Astrocyte of the spinal cord (primary cell): Measurements from ENCODE around the gene ANKRD28.

Experiments used
- DNase-seq: peaks from one replicate; pipeline ENCODE4 v3.0.0; 2011; ENCODE audit warnings: low read depth, low spot score
- H3K4me3 ChIP-seq: 2 replicates; pipeline ENCODE4 v1.5.1; 2011; ENCODE audit warnings: low read depth, mild to moderate bottlenecking, low read length, moderate library complexity
- in situ Hi-C: cut with HindIII; loops from 2 replicates; pipeline ENCODE4 v1.10.0; 2017; ENCODE audit warnings: low sequenced_read_pairs
- TF ChIP-seq, protein P1 (sequence below): IDR thresholded peaks from 2 replicates; pipeline ENCODE4 v1.5.1; 2012; ENCODE audit warnings: low read depth, mild to moderate bottlenecking, low read length, inconsistent platforms

ANKRD28 gene

DNA sequence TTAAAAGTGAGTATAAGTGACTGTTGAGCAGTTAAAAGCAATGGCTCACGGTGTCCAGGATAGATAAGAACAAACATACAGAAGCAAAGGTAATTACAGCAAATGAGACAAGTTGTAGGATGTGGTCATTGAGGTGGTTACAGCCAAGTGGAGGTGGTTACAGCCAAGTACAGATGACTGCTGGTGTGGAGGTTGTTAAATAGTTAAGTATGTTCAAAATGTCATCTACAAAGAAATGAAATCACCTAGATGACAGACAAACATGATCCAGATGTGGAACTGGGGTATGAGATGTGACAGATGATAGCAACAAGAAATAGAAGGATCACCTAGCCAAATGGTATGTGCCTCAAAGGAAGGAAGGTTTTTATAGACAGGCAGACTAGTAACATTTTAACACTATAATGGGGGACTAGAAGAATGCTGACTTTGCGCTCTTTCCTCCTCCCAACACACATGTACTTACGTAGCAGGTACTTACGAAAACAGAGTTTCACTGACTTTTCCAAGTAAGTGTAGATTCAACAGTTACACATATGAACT lies 6.8 kb upstream of the ANKRD28 start:
- H3K4me3 ChIP-seq: no peak overlapping the region
- TF ChIP-seq, protein P1, sequence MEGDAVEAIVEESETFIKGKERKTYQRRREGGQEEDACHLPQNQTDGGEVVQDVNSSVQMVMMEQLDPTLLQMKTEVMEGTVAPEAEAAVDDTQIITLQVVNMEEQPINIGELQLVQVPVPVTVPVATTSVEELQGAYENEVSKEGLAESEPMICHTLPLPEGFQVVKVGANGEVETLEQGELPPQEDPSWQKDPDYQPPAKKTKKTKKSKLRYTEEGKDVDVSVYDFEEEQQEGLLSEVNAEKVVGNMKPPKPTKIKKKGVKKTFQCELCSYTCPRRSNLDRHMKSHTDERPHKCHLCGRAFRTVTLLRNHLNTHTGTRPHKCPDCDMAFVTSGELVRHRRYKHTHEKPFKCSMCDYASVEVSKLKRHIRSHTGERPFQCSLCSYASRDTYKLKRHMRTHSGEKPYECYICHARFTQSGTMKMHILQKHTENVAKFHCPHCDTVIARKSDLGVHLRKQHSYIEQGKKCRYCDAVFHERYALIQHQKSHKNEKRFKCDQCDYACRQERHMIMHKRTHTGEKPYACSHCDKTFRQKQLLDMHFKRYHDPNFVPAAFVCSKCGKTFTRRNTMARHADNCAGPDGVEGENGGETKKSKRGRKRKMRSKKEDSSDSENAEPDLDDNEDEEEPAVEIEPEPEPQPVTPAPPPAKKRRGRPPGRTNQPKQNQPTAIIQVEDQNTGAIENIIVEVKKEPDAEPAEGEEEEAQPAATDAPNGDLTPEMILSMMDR: no peak
- DNase-seq: no peak
- in situ Hi-C loops: no loop called here

DNA sequence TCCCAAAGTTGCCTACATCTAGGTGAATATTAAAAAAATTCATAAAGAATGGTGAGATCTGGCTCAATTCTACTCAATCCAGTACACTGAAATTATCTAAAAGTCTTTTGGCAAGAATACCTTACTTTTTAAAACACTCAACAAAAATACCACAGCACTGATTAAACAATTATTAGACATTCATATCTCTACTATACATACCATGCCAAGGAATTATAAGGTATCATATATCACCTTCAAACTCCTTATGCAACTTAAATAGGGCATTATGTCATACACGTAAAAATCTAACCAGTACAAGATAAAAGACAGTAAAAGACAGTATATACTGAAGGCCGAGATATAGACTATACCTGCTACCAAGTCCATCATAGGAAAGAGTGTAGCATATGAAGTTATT lies 6.1 kb upstream of the ANKRD28 start:
- in situ Hi-C loops: no loop called here
- H3K4me3 ChIP-seq: no peak overlapping the region
- TF ChIP-seq, protein P1: no peak
- no peak for DNase-seq

DNA sequence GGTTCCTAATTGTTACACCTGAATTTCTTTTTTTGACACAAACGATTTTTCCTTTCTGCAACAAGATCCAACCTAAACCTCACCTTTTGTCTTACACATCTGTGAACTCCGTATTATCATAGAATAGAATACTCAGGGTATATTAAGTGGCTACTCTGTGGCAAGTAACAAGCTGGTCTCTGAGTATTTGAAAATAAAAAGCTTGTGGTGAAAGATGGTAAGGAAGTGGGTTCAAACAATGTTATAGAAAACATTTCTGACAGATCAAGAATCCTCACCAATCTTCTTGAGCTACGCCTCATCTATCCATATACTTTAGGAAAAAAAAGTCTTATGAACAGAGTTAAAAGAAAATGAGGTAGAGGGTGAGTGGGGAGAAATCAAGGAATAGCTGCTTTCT lies 3.5 kb upstream of the ANKRD28 start:
- TF ChIP-seq, protein P1: no peak
- H3K4me3 ChIP-seq: no peak overlapping the region
- DNase-seq: no peak
- in situ Hi-C loops: no loop called here

DNA sequence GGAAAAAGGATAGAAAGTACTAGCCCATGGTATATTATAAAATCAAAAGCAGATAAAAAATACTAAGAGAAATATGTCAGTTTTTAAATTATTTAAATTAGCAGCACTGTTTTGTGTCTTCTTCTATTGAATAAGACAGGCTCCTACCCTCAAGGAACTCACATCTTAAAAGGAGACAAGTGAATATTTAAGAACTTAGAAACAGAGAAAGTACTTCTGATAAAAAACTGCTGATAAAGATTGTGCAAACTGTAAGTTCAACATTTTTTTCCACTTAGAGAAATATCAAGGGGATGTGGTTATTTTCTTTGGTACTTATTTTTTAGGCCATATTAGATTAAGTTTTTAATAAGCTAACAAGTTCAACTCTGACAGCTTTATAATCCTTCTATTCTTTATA lies 3.0 kb upstream of the ANKRD28 start:
- TF ChIP-seq, protein P1: no peak
- in situ Hi-C loops: no loop called here
- H3K4me3 ChIP-seq: no peak overlapping the region
- no peak for DNase-seq

DNA sequence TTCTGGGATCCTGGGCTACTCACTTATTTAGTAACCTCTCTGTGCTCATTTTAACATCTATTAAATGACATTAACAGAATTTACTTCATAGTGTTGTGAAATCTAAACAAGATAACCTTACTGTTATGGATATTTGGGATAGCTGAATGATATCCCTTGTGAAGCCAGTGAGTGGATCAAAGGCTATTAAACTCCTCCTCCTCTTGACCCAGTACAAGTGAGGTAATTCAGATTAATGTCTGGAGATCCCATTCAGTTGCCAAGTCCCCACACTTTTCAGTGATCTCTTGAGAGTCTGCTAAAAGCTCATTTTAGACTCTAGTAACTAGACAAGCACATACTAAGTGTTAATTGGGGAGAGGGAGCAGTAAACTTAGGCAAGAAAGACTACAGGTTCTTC lies 2.5 kb upstream of the ANKRD28 start:
- in situ Hi-C loops: no loop called here
- H3K4me3 ChIP-seq: no peak overlapping the region
- TF ChIP-seq, protein P1: no peak
- DNase-seq: no peak

DNA sequence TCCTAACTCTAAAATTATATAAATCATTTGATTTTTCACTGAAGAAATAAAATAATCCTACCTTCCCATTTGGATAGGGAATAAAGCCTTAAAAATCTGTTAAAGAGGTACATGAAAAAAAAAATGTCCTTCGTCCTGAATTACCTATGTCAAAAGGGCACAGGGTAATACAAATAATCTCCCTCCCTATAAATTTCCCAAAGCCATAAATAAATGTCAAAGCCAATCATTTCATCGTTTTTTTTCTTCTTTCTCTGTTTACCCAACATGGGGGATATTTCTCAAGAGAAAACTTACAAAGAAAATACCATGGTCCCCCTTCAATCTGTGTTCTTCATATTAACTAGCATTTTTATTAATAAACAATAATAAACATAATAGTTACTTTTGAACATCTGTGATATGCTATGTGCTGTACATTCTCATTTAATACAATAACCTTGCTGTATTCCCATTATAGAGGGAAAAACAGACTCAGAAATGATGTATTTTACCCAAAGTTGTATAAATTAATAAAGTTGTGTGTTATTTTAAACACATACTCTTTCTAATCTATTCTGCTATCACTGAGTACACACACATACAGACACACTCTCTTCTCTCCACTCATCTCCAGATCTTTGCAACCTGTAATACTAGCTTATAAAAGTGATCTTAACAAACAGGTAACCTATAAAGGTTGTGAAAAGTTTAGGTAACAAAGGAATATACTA lies 910 bp upstream of the ANKRD28 start:
- TF ChIP-seq, protein P1: no peak
- no peak for DNase-seq
- in situ Hi-C loops: no loop called here
- no peak overlapping the region for H3K4me3 ChIP-seq
